GM10248 (cell line): ENCODE results near the gene AKAP13.

Experiments used
- CTCF ChIA-PET: fragments of 300-600 bp; sonication (Branson Sonifier 250); formaldehyde crosslinking; extraction: SDS; loops from one replicate; lab custom pipeline; 2021; ENCODE audit warnings: antibody characterized with exemption; lab: Yijun Ruan, JAX
- POLR2A ChIA-PET: fragments of 350-650 bp; sonication (Branson Sonifier 250); formaldehyde crosslinking; extraction: SDS; loops from one replicate; lab custom pipeline; 2020; ENCODE audit warnings: antibody characterized with exemption; lab: Yijun Ruan, JAX
- DNase-seq: peaks from one replicate; pipeline ENCODE4 v3.0.0; 2012; ENCODE audit errors: extremely low spot score
- CTCF ChIP-seq: IDR thresholded peaks from 2 replicates; pipeline ENCODE4 v1.5.1; 2012; ENCODE audit warnings: mild to moderate bottlenecking, low read depth; ENCODE audit errors: extremely low read depth, missing control alignments, control extremely low read depth

Gene AKAP13

GRCh38 chr15:85725564-85725963 lies 345.2 kb downstream of the AKAP13 start:
- no peak for TF ChIP-seq CTCF
- DNase-seq: no peak
- ChIA-PET POLR2A (no interaction called here), CTCF (interaction anchor here (1.7 to 5.2 kb wide), 4 partner anchors 13 to 116 kb away, joined by 4 to 47 read pairs (median 8); no protein-coding TSS in a partner anchor)

GRCh38 chr15:85726454-85726853 lies 346.1 kb downstream of the AKAP13 start:
- DNase-seq: no peak
- CTCF ChIA-PET: interaction anchor here (2.3 to 5.2 kb wide), 2 partner anchors 14 to 115 kb away, joined by 6 to 47 read pairs; no protein-coding TSS in a partner anchor
- POLR2A ChIA-PET: no interaction called here
- no peak for TF ChIP-seq CTCF

GRCh38 chr15:85727068-85727467 lies 346.7 kb downstream of the AKAP13 start:
- DNase-seq: no peak
- POLR2A ChIA-PET: no interaction called here
- CTCF ChIA-PET: interaction anchor here (1.0 to 5.2 kb wide), 2 partner anchors 61 to 114 kb away, joined by 3 to 47 read pairs; no protein-coding TSS in a partner anchor
- TF ChIP-seq CTCF: no peak

GRCh38 chr15:85730001-85730820 lies 349.8 kb downstream of the AKAP13 start:
- CTCF ChIA-PET: interaction anchor here (0.8 to 5.2 kb wide), 16 partner anchors 8 to 434 kb away, joined by 3 to 47 read pairs (median 4); no protein-coding TSS in a partner anchor
- DNase-seq: peak; percentile 62
- peak; percentile 67 for TF ChIP-seq CTCF
- POLR2A ChIA-PET: interaction anchor here (1.2 kb wide), 2 partner anchors 9 to 10 kb away, joined by 3 to 4 read pairs; no protein-coding TSS in a partner anchor

- no peak for TF ChIP-seq CTCF
- CTCF ChIA-PET: interaction anchor here (1.2 to 1.9 kb wide), 2 partner anchors 9 to 107 kb away, joined by 4 to 7 read pairs; no protein-coding TSS in a partner anchor
- POLR2A ChIA-PET: interaction anchor here (0.6 kb wide), 1 partner anchor 75 kb away, joined by 3 read pairs; no protein-coding TSS in a partner anchor
- no peak for DNase-seq
Observed at GRCh38 chr15:85733416-85733815, 353.0 kb downstream of the AKAP13 start.

GRCh38 chr15:85737061-85737460 lies 356.7 kb downstream of the AKAP13 start:
- TF ChIP-seq CTCF: no peak
- DNase-seq: no peak
- ChIA-PET CTCF (interaction anchor here (1.5 kb wide), 1 partner anchor 26 kb away, joined by 4 read pairs; no protein-coding TSS in a partner anchor), POLR2A (no interaction called here)
